HepG2 (cell line): Measurements from ENCODE around the gene FAM9C. TPM values are rescaled to one million over a fixed set of nuclear protein-coding genes. Genes with fewer than 3 reads are reported as not detected.
A peak's percentile ranks its signal among the peaks of the same experiment; 100 is the strongest.

Experiments
- ATAC-seq: fragments of 200-7000 bp; cut with Tn5 transposase; 3 replicates; pipeline ENCODE4 v1.9.1; 2020; ENCODE audit warnings: mild to moderate bottlenecking, moderate library complexity
- BruUV-seq: library from RNA; stranded (reverse); fragments of 400-500 nt; replicated peaks from 2 replicates; lab custom pipeline; 2021; lab: Mats Ljungman, UMichigan
- CTCF ChIA-PET: fragments of 300-600 bp; formaldehyde crosslinking; extraction: SDS; loops from one replicate; lab custom pipeline; 2021; ENCODE audit warnings: low total read pairs, inconsistent platforms, low intra/inter-chr PET ratio; lab: Yijun Ruan, JAX
- POLR2A ChIA-PET: fragments of 350-600 bp; sonication (Branson Sonifier 250); formaldehyde crosslinking; loops from one replicate; lab custom pipeline; 2020; ENCODE audit warnings: antibody characterized with exemption, inconsistent platforms; lab: Yijun Ruan, JAX
- DNase-seq: peaks from one replicate; pipeline ENCODE4 v3.0.0-alpha.2; 2015; ENCODE audit warnings: low spot score
- FAIRE-seq: peaks from 3 replicates; lab custom pipeline; 2011; peaks lifted over from hg19 to GRCh38; lab: Jason Lieb, UNC
- H2AFZ ChIP-seq: one replicate; pipeline ENCODE4 v1.6.1; 2011; ENCODE audit warnings: low read length, inconsistent platforms
- H3K27ac ChIP-seq: fragments of 300-600 bp; 3 replicates; pipeline ENCODE4 v1.8.0; 2011; ENCODE audit warnings: mixed run types, mild to moderate bottlenecking, mixed read lengths, low read length, inconsistent platforms; ENCODE audit not compliant: insufficient read depth; ENCODE audit errors: extremely low read length
- H3K27me3 ChIP-seq, 2 experiments: fragments of 200-600 bp in 1 of 2; 2 replicates in 1 of 2; 3 replicates in 1 of 2; pipeline versions ENCODE4 v1.6.0 to v1.8.0; 2011; ENCODE audit warnings: low read length in 2 of 2, mild to moderate bottlenecking in 2 of 2, moderate library complexity in 2 of 2, inconsistent platforms in 1 of 2; ENCODE audit not compliant: insufficient read depth in 2 of 2, control insufficient read depth in 1 of 2
- H3K36me3 ChIP-seq, 2 experiments: fragments of 200-600 bp in 1 of 2; replicated peaks in 1 of 2; 2 replicates in 1 of 2; 3 replicates in 1 of 2; pipeline versions ENCODE4 v1.5.1 to v1.8.0; 2011; ENCODE audit warnings: low read length in 2 of 2, inconsistent platforms in 1 of 2; ENCODE audit not compliant: insufficient read depth in 2 of 2, control insufficient read depth in 1 of 2
- H3K4me1 ChIP-seq: 2 replicates; pipeline ENCODE4 v1.5.1; 2012; ENCODE audit warnings: low read length, inconsistent platforms; ENCODE audit not compliant: insufficient read depth
- H3K4me2 ChIP-seq: 2 replicates; pipeline ENCODE4 v1.6.0; 2011; ENCODE audit warnings: low read depth, low read length, inconsistent platforms
- H3K4me3 ChIP-seq, 3 experiments: fragments of 200-600 bp in 1 of 3; sonication (generic), shearing (Covaris generic) in 1 of 3; replicated peaks in 1 of 3; 2 replicates each; pipeline ENCODE4 v1.5.1; 2011 to 2016; ENCODE audit warnings: low read length in 3 of 3, inconsistent platforms in 2 of 3, low read depth in 2 of 3, mild to moderate bottlenecking in 2 of 3, control low read depth in 1 of 3, mixed read lengths in 1 of 3; ENCODE audit not compliant: insufficient read depth in 1 of 3
- H3K79me2 ChIP-seq: one replicate; pipeline ENCODE4 v1.6.1; 2011; ENCODE audit warnings: low read length, inconsistent platforms; ENCODE audit not compliant: insufficient read depth
- H3K9ac ChIP-seq: 2 replicates; pipeline ENCODE4 v1.6.0; 2011; ENCODE audit warnings: mild to moderate bottlenecking, low read depth, low read length, inconsistent platforms; ENCODE audit not compliant: insufficient read depth
- H3K9me3 ChIP-seq: 2 replicates; pipeline ENCODE4 v1.5.1; 2012; ENCODE audit warnings: mild to moderate bottlenecking, low read length
- H4K20me1 ChIP-seq: 2 replicates; pipeline ENCODE4 v1.6.0; 2011; ENCODE audit warnings: inconsistent platforms, mild to moderate bottlenecking, low read length, moderate library complexity; ENCODE audit not compliant: insufficient read depth
- ARNT2 ChIP-seq: sonication (generic); formaldehyde crosslinking; IDR thresholded peaks from 2 replicates; pipeline ENCODE4 v1.8.0; 2022; ENCODE audit warnings: mild to moderate bottlenecking, low read depth, missing genetic modification reagents, moderate library complexity
- CEBPG ChIP-seq: IDR thresholded peaks from 2 replicates; pipeline ENCODE4 v1.6.1; 2016
- FOXO1 ChIP-seq: sonication (generic); formaldehyde crosslinking; IDR thresholded peaks from 2 replicates; pipeline ENCODE4 v1.4.0; 2020; ENCODE audit warnings: missing genetic modification reagents
- MED1 ChIP-seq: sonication (generic); formaldehyde crosslinking; IDR thresholded peaks from 2 replicates; pipeline ENCODE4 v1.4.0; 2020; ENCODE audit warnings: missing genetic modification reagents
- NR2F6 ChIP-seq, 2 experiments: IDR thresholded peaks; 2 replicates each; pipeline ENCODE4 v1.6.1; 2016; ENCODE audit warnings: antibody characterized with exemption in 1 of 2, mild to moderate bottlenecking in 1 of 2
- SALL1 ChIP-seq: sonication (generic); formaldehyde crosslinking; IDR thresholded peaks from 2 replicates; pipeline ENCODE4 v1.8.0; 2022; ENCODE audit warnings: mild to moderate bottlenecking, missing genetic modification reagents
- SOX5 ChIP-seq: IDR thresholded peaks from 2 replicates; pipeline ENCODE4 v1.6.1; 2016; ENCODE audit warnings: borderline replicate concordance
- ZC3H13 ChIP-seq: sonication (generic); formaldehyde crosslinking; IDR thresholded peaks from 2 replicates; pipeline ENCODE4 v1.8.1; 2023; ENCODE audit warnings: mild to moderate bottlenecking, missing genetic modification reagents, moderate library complexity
- ZNF281 ChIP-seq: sonication (generic); formaldehyde crosslinking; IDR thresholded peaks from 2 replicates; pipeline ENCODE4 v1.4.0; 2020; ENCODE audit warnings: missing genetic modification reagents, borderline replicate concordance
- ZNF501 ChIP-seq: sonication (generic); formaldehyde crosslinking; IDR thresholded peaks from 2 replicates; pipeline ENCODE4 v1.5.1; 2020; ENCODE audit warnings: mild to moderate bottlenecking, moderate library complexity, missing genetic modification reagents
- WGBS: methylation state at CpG from one replicate; pipeline ENCODE4 v1.1.6; 2017; ENCODE audit warnings: low lambda C conversion rate; 5-methylcytosine and 5-hydroxymethylcytosine counted together
- in situ Hi-C: cut with HindIII; loops from 2 replicates; pipeline ENCODE4 v1.10.0; 2017; ENCODE audit warnings: low pct_unique_long_range_greater_than_20kb; ENCODE audit not compliant: extremely low pct_ligation_motif_present
- intact Hi-C: fragments of 100-400 bp; cut with micrococcal nuclease; formaldehyde crosslinking; loops from one replicate; pipeline ENCODE4 v1.10.0; 2022; ENCODE audit not compliant: unreplicated experiment
- polyA plus RNA-seq, 8 experiments: library from polyadenylated mRNA; depleted of rRNA in 3 of 8; stranded (reverse) in 7 of 8; unstranded in 1 of 8; fragments of >200 nt; fragmentation: Illumina TruSeq in 4 of 8; extraction: Trizol in 4 of 8; gene quantifications; 2 replicates each; pipeline versions ENCODE4 v1.2.1 to v1.2.3, GENCODE V29; 2011 to 2016; ENCODE audit warnings: low read depth in 4 of 8, missing spikeins in 1 of 8, mixed read lengths in 1 of 8; ENCODE audit not compliant: insufficient read depth in 1 of 8
- total RNA-seq, 5 experiments: library from RNA; depleted of rRNA; stranded (reverse); fragments of >200 nt; fragmentation: Illumina TruSeq; extraction: Trizol; gene quantifications; 2 replicates each; pipeline ENCODE4 v1.2.3, GENCODE V29; 2016; ENCODE audit warnings: low read depth in 1 of 5

The FAM9C gene
- total and polyA plus RNA-seq, 2 of the 13 experiments (the other 11 are each of a cell fraction or from before 2014, with no cell fraction given) = not detected

DNA sequence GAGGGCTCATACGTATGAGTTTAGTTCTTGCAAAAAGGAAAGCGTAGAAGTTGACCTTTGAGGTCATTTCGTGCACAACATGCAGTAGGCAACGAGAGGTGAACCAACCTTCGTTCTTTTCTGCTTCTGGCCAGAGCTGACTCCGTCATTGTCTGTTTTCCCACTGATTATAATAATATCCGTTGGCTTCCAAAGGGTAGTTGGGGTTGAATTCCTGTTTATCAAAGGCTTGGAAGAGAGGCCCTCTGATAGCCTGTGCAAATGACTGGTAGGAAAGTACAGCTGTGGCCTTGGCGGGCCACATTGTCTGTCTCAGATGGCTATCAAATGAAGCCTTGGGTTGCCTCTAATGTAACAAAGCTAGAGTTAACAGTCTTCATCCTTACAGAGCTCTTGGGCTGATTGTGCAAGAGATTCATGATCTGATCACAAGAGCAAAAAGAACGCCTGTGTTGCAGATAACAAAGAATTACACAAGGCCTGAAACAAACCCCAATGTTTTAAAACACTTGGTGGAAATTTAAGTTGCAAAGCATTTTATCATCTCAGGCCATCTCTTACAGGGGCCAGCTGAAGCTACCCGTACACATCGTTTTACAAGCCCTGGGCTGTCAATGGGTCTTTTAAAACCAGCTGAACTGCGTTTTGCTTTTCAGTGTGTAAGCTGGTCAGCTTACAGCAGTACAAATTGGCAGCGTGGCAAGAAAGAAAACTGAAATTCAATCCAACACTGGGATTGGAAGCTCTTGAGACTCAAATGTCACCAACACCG, 46.1 kb upstream of the FAM9C start (continued):
- TF ChIP-seq ZC3H13 (no peak), SOX5 (CRISPR knock-in tag) (peak; percentile 56; the same call in 1 of the 2 replicates), FOXO1 (0 out of 2 replicates have a peak, but pooled peaks have one; percentile 8), ZNF281 (CRISPR knock-in tag) (no peak), CEBPG (peak; percentile 63), NR2F6 (IDR thresholded peaks at IDR 0.05) (peak; percentile 55; the same call in 1 of the 2 replicates), NR2F6 (CRISPR knock-in tag; IDR thresholded peaks at IDR 0.05) (peak; percentile 58; the same call in 1 of the 2 replicates), MED1 (CRISPR knock-in tag) (peak; percentile 32; the same call in 1 of the 2 replicates), ZNF501 (CRISPR knock-in tag) (no peak)

DNA sequence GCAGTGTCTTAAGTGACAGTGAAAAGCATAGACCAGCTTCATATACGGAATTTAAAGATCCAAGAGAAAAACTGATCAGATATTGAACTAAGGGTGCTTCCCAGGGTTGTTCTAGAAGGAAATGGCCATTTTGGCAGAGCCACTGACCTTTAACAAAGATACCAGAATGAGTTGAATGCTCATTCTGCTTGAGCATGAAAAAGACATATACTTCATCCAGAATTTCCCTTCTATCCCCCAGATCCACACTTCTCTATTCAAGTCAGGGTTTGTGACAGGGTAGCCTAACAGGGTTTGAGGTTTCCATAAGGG, 45.6 kb upstream of the FAM9C start:
- Histone ChIP-seq H3K4me2 (peak overlapping the region; percentile 53), H3K36me3 (no peaks in the 10 kb centered on the region), H4K20me1 (no peaks in the 10 kb centered on the region), H3K27ac (peak overlapping the region; percentile 54), H3K9ac (no peak overlapping the region), H3K79me2 (no peaks in the 10 kb centered on the region), H3K9me3 (no peaks in the 10 kb centered on the region), H3K4me3 (no peak overlapping the region; a peak in 1 of 6 replicates), H3K27me3 (no peaks in the 10 kb centered on the region), H3K4me1 (peaks cover 21% of the 10 kb centered on the region), H2AFZ (peak overlapping the region; percentile 72)
- ChIA-PET POLR2A (no interaction called here), CTCF (no interaction called here)
- intact Hi-C loops (no loop called here), in situ Hi-C loops (no loop called here)
- FAIRE-seq (no peak), DNase-seq (no peak), ATAC-seq (no peak)
- BruUV-seq = no TSS peak
- no peak for TF ChIP-seq SALL1 (CRISPR knock-in tag)
- no peak for TF ChIP-seq ARNT2 (CRISPR knock-in tag)
- 53% methylated on average over 1 of the region's 1 CpG for WGBS
